ENCODE measurements around the gene PHETA1.

The PHETA1 gene

DNA sequence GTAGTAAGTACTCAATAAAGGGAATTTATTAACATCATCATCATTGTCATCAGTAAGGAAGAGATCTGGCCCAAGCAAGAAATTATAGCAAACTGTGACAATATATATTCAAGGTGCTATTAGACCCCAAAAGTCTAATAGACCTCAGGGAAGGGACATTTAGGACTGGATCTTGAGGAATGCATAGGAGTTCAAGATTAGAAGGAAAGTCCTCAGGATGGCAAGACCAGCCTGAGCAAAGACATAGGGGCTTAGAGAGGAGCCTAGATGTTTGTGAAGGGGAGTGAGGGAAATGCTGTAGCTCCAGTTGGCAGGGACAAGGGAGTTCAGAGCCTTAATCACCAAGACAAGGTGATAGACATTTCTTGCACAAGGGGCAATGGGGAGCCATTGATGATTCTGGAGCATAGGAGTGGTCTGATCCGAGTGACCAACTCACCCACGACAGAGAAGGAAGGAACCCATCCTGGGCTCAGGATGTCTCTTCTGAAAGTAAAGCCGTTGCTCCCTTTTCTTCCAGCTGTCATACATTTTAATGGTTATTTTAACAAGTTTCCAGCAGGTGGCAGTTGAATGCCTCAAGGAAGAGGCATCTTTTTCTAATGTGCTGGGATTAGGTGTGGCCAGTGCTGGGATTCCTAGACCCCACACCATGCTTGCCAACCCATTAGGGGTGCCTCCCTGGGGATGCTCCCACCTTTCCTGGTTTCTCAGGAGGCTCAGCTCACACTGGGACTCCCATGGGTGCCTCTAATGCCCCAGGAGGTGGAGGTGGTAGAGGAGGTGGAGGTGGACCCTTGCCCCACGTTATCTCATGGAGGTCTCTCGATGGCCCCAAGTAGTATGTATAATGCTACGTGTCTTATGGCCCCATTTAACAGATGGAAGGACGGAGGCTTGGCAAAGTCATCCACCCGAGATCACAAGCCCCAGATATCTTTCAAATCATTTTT is 37.8 kb downstream of the PHETA1 start:
- no peak for DNase-seq (ENCODE audit: low spot score)
- in situ Hi-C loops (cut with MboI; ENCODE audit: low pct_unique_long_range_greater_than_20kb, low sequenced_read_pairs, unreplicated experiment), result no loop called here
- TF ChIP-seq CTCF (IDR thresholded peaks at IDR 0.05; ENCODE audit: extremely low read depth, insufficient read depth, missing control alignments), result peak; percentile 39

- in situ Hi-C loops (cut with MboI; ENCODE audit: low pct_unique_long_range_greater_than_20kb, low sequenced_read_pairs, unreplicated experiment), result no loop called here
- no peak for DNase-seq (ENCODE audit: low spot score)
- TF ChIP-seq CTCF (IDR thresholded peaks at IDR 0.05; ENCODE audit: extremely low read depth, insufficient read depth, missing control alignments), result no peak
Measured at GRCh38 chr12:111328138-111328537, 40.8 kb downstream of the PHETA1 start.

- TF ChIP-seq CTCF (IDR thresholded peaks at IDR 0.05; ENCODE audit: extremely low read depth, insufficient read depth, missing control alignments), result no peak
- in situ Hi-C loops (cut with MboI; ENCODE audit: low pct_unique_long_range_greater_than_20kb, low sequenced_read_pairs, unreplicated experiment), result no loop called here
- no peak for DNase-seq (ENCODE audit: low spot score)
Measured at GRCh38 chr12:111327474-111327873, 41.4 kb downstream of the PHETA1 start.

- no peak for TF ChIP-seq CTCF (IDR thresholded peaks at IDR 0.05; ENCODE audit: extremely low read depth, insufficient read depth, missing control alignments)
- DNase-seq (ENCODE audit: low spot score), result no peak
- in situ Hi-C loops (cut with MboI; ENCODE audit: low pct_unique_long_range_greater_than_20kb, low sequenced_read_pairs, unreplicated experiment), result no loop called here
Measured at GRCh38 chr12:111322336-111323250, 46.3 kb downstream of the PHETA1 start.

- no peak for DNase-seq (ENCODE audit: low spot score)
- TF ChIP-seq CTCF (IDR thresholded peaks at IDR 0.05; ENCODE audit: extremely low read depth, insufficient read depth, missing control alignments), result no peak
- in situ Hi-C loops (cut with MboI; ENCODE audit: low pct_unique_long_range_greater_than_20kb, low sequenced_read_pairs, unreplicated experiment), result no loop called here
Measured at GRCh38 chr12:111321317-111321716, 47.6 kb downstream of the PHETA1 start.

- DNase-seq (ENCODE audit: low spot score), result no peak
- no peak for TF ChIP-seq CTCF (IDR thresholded peaks at IDR 0.05; ENCODE audit: extremely low read depth, insufficient read depth, missing control alignments)
- in situ Hi-C loops (cut with MboI; ENCODE audit: low pct_unique_long_range_greater_than_20kb, low sequenced_read_pairs, unreplicated experiment), result no loop called here
Measured at GRCh38 chr12:111320258-111321050, 48.4 kb downstream of the PHETA1 start.

All from GM13977 (cell line).